HAP-1 (cell line): ENCODE measurements around the gene ARHGEF26.

ENCODE experiments used
- DNase-seq, 2 experiments: peaks; one replicate each; pipeline ENCODE4 v3.0.0-alpha.2; 2016 to 2020; ENCODE audit warnings: low spot score in 2 of 2
- H3K27me3 ChIP-seq: fragments of 250-450 bp; sonication (Bioruptor Pico); 2 replicates; pipeline ENCODE4 v1.5.1; 2020; ENCODE audit warnings: low read depth, mild to moderate bottlenecking, moderate library complexity
- H3K36me3 ChIP-seq: fragments of 250-450 bp; sonication (Bioruptor Pico); replicated peaks from 2 replicates; pipeline ENCODE4 v1.5.1; 2020; ENCODE audit warnings: mild to moderate bottlenecking
- H3K4me1 ChIP-seq: fragments of 250-450 bp; sonication (Bioruptor Pico); 2 replicates; pipeline ENCODE4 v1.5.1; 2020; ENCODE audit warnings: mild to moderate bottlenecking
- H3K4me3 ChIP-seq: fragments of 250-450 bp; sonication (Bioruptor Pico); 2 replicates; pipeline ENCODE4 v1.5.1; 2020; ENCODE audit warnings: mild to moderate bottlenecking, moderate library complexity
- H3K9me3 ChIP-seq: fragments of 250-450 bp; sonication (Bioruptor Pico); 2 replicates; pipeline ENCODE4 v1.5.1; 2020; ENCODE audit warnings: mild to moderate bottlenecking, moderate library complexity
- in situ Hi-C: fragments of 300-500 bp; cut with MboI; formaldehyde crosslinking; loops from 3 replicates; pipeline ENCODE4 v1.14.3; 2020; ENCODE audit warnings: low sequenced_read_pairs, inconsistent platforms, mixed read lengths

ARHGEF26 gene

GRCh38 chr3:154126651-154127050 lies 5.5 kb downstream of the ARHGEF26 start:
- Histone ChIP-seq H3K27me3 (no peaks in the 10 kb centered on the region), H3K4me3 (no peak overlapping the region), H3K4me1 (peaks cover 28% of the 10 kb centered on the region), H3K9me3 (no peaks in the 10 kb centered on the region), H3K36me3 (peaks cover 29% of the 10 kb centered on the region)
- in situ Hi-C loops: no loop called here
- peak in 1 of 2 experiments; percentile 39 for DNase-seq

GRCh38 chr3:154129625-154130024 lies 8.4 kb downstream of the ARHGEF26 start:
- H3K4me3 ChIP-seq: no peak overlapping the region
- no peaks in the 10 kb centered on the region for H3K27me3 ChIP-seq
- peaks cover 29% of the 10 kb centered on the region for H3K36me3 ChIP-seq
- H3K4me1 ChIP-seq: peaks cover 30% of the 10 kb centered on the region
- no peak for DNase-seq
- in situ Hi-C loops: no loop called here
- H3K9me3 ChIP-seq: no peaks in the 10 kb centered on the region

DNA sequence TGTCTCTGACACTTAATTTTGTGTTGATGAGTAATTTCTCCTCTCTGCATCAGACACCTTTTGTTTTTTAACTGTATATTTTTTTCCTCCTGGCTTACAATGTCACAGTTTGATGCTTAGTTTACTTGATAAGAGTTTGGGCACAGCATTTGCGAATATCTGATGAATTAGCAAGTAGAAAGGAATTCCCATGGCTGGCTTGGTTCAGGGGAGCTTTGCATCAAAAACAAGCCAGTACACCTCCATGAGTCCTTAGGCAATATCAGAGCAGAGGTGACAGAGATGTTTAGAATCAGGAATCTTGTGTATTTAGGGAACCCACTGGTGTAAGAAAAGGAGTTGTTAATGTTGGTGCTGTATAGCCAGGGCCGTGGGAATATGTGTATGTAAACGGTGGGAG lies 9.3 kb downstream of the ARHGEF26 start:
- Histone ChIP-seq H3K9me3 (no peaks in the 10 kb centered on the region), H3K4me3 (no peak overlapping the region), H3K27me3 (no peaks in the 10 kb centered on the region), H3K4me1 (peaks cover 22% of the 10 kb centered on the region), H3K36me3 (peaks cover 29% of the 10 kb centered on the region)
- in situ Hi-C loops: no loop called here
- no peak for DNase-seq

DNA sequence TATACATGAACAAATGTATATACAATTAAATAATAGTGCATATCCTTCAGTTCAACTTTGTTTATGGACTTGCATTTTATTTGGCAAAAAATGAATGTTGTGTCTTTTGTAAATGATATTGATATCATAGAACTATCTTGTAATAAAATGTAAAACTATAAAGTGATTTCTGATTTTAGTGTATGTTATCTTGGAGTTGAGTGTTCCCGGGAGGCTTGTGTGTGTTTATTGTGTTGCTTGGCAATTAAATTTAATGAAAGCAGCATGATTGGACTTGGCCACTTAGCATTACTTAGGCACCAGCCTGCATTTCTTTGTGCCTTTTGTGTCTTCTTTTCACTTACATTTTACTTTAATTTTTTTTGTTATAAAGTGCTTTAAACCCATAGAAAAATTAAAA lies 10.6 kb downstream of the ARHGEF26 start:
- H3K9me3 ChIP-seq: no peaks in the 10 kb centered on the region
- peaks cover 9% of the 10 kb centered on the region for H3K4me1 ChIP-seq
- in situ Hi-C loops: no loop called here
- peaks cover 28% of the 10 kb centered on the region for H3K36me3 ChIP-seq
- H3K4me3 ChIP-seq: no peak overlapping the region
- no peak for DNase-seq
- no peaks in the 10 kb centered on the region for H3K27me3 ChIP-seq

DNA sequence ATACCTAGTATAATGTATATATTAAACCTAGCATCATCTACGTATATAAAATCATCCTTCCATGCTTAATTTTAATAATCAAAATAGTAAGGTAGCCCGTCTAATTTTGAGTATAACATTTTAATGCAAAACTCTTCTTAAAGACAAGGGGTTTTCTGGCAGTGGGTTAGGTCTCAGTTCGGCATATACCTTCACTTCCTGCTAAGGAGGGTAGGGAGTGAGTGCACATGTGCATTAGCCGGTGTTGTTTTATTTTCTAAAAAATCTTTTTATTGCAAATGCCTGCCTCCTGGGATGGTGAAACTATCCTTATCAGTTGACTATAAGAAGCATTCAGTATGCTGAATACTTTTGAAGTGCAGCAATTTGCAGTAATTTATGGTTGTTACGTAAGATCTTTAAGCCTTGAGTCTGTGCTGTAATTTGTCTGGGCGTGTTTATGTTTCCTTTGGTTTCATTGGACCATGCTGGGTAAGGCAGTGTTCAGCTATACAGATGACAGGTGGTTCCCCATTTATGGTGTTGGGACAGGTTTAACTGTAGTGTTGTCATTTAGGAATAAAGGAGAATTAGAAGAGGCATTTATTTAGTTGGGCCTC lies 11.7 kb downstream of the ARHGEF26 start:
- Histone ChIP-seq H3K4me3 (no peak overlapping the region), H3K9me3 (no peaks in the 10 kb centered on the region), H3K27me3 (no peaks in the 10 kb centered on the region), H3K4me1 (peaks cover 8% of the 10 kb centered on the region), H3K36me3 (peaks cover 24% of the 10 kb centered on the region)
- in situ Hi-C loops: no loop called here
- DNase-seq: no peak

- H3K27me3 ChIP-seq: no peaks in the 10 kb centered on the region
These were observed 14.5 kb downstream of the ARHGEF26 start for GRCh38 chr3:154135511-154136173.

DNA sequence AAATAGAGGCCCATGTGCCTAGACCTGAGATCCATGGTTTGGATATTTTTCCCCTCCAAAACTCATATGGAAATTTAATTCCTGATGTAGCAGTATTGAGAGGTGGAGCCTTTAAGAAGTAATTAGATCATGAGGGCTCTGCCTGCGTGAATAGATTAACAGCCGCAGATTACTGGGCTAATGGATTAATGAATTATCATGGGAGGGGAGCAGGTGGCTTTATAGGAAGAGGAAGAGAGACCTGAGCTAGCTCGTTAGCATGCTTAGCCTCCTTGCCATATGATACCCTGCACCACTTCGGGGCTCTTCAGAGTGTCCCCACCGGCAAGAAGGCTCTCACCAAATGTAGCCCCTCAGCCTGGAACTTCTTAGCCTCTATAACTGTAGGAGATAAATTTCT lies 15.8 kb downstream of the ARHGEF26 start:
- H3K4me3 ChIP-seq: no peak overlapping the region
- peaks cover 3% of the 10 kb centered on the region; the same call in 1 of the 2 replicates for H3K4me1 ChIP-seq
- in situ Hi-C loops: no loop called here
- no peaks in the 10 kb centered on the region for H3K9me3 ChIP-seq
- H3K36me3 ChIP-seq: no peaks in the 10 kb centered on the region
- no peaks in the 10 kb centered on the region for H3K27me3 ChIP-seq
- no peak for DNase-seq

More at GRCh38 chr3:154135511-154136173, 14.5 kb downstream of the ARHGEF26 start:
- in situ Hi-C loops: no loop called here
- no peak for DNase-seq
- H3K9me3 ChIP-seq: no peaks in the 10 kb centered on the region
- no peak overlapping the region for H3K4me3 ChIP-seq
- peaks cover 6% of the 10 kb centered on the region; the same call in 1 of the 2 replicates for H3K36me3 ChIP-seq
- peaks cover 8% of the 10 kb centered on the region for H3K4me1 ChIP-seq

DNA sequence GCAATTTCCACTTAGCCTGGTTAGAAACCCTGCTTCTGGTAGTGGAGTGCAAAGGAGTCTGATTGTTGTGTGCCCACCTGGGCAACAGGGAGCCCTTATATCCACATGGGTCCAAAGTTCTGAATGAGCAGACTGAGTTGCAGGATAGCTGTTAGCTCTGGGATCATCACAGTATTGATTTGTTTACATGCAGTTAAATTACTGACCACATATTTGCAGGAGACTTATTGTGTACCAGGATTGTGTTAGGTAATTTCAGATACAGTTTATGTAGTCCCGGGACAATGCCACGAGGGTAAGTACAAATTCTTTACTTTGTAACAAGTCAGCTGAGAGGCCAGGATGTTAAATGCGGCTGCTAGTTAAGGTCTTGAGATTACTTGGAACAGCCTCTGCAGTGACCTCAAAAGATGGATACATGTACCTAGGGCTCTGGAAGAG lies 18.8 kb downstream of the ARHGEF26 start:
- in situ Hi-C loops: no loop called here
- Histone ChIP-seq H3K4me3 (no peak overlapping the region), H3K4me1 (peaks cover 7% of the 10 kb centered on the region), H3K27me3 (no peaks in the 10 kb centered on the region), H3K36me3 (no peaks in the 10 kb centered on the region), H3K9me3 (no peaks in the 10 kb centered on the region)
- no peak for DNase-seq

DNA sequence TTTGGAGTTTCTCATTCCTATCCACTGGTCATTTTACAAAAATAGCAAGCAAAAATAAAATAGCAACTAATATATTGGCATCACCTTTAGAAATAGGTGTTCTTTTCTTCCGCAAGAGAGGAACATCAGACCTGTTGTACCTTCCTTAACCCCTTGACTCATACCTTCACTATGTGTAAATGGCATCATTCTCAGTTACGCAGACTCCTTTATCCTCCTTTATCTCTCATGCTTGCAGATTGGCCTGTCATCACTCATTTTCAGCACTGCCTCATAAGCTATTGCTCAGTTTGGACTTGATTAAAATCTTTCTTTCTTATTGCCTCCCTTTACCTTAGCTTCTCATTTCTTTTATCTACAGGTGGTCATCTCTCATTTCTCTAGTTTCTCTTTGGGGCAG lies 21.4 kb downstream of the ARHGEF26 start:
- H3K36me3 ChIP-seq: no peaks in the 10 kb centered on the region
- no peak overlapping the region for H3K4me3 ChIP-seq
- no peaks in the 10 kb centered on the region for H3K9me3 ChIP-seq
- no peaks in the 10 kb centered on the region for H3K27me3 ChIP-seq
- in situ Hi-C loops: no loop called here
- peaks cover 10% of the 10 kb centered on the region for H3K4me1 ChIP-seq
- no peak for DNase-seq

- Histone ChIP-seq H3K27me3 (no peaks in the 10 kb centered on the region), H3K9me3 (no peaks in the 10 kb centered on the region), H3K4me3 (no peak overlapping the region), H3K36me3 (no peaks in the 10 kb centered on the region), H3K4me1 (peaks cover 17% of the 10 kb centered on the region)
- in situ Hi-C loops: no loop called here
- no peak for DNase-seq
These were observed 22.7 kb downstream of the ARHGEF26 start for GRCh38 chr3:154143873-154144272.

GRCh38 chr3:154144825-154145465 lies 23.8 kb downstream of the ARHGEF26 start:
- in situ Hi-C loops: no loop called here
- Histone ChIP-seq H3K4me1 (peaks cover 23% of the 10 kb centered on the region), H3K36me3 (no peaks in the 10 kb centered on the region), H3K9me3 (no peaks in the 10 kb centered on the region), H3K27me3 (no peaks in the 10 kb centered on the region), H3K4me3 (no peak overlapping the region)
- DNase-seq: no peak

DNA sequence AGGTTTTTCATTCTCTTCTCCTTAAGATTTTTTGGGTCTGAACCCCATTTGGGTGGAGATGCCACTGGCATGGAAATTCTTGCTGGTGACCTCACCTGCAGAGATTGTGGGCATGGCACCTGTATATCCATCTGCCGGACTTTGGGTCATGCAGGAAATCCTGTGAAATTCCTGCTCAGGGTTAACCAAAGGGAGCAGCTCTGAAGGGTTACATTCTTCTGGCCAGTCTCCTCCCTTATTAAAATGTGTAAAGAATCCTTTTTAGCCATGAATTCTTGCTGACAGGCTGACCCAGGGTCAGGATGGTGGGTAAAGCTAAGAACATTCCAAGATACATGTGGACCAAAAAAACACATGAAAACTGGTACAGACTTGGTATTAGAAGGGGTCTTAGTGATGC lies 27.4 kb downstream of the ARHGEF26 start:
- Histone ChIP-seq H3K36me3 (no peaks in the 10 kb centered on the region; the same call in 1 of the 2 replicates), H3K4me1 (peaks cover 23% of the 10 kb centered on the region), H3K4me3 (no peak overlapping the region), H3K27me3 (no peaks in the 10 kb centered on the region), H3K9me3 (no peaks in the 10 kb centered on the region)
- in situ Hi-C loops: no loop called here
- no peak for DNase-seq

DNA sequence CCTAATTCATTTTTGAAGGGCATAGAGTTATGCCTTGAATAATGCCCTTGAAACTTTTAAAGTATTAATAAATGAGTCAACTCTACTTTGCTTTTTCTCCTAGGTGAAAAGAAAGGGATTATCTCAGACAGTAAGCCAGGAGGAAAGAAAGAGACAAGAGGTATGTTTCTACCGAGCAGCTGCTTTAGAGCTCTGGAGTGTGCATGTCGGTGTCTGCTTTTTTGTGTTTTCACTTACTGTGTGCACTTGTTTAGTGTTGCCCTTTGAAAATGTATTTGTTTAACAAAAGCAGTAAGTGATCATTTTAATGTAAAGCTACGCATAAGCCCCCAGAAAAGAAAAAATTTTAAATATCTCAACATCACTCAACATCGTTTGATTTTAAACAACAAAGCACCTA lies 28.1 kb downstream of the ARHGEF26 start:
- Histone ChIP-seq H3K4me3 (no peak overlapping the region), H3K4me1 (peaks cover 23% of the 10 kb centered on the region), H3K36me3 (no peaks in the 10 kb centered on the region; the same call in 1 of the 2 replicates), H3K9me3 (no peaks in the 10 kb centered on the region), H3K27me3 (no peaks in the 10 kb centered on the region)
- peak; percentile 52 to 87 for DNase-seq
- in situ Hi-C loops: no loop called here

DNA sequence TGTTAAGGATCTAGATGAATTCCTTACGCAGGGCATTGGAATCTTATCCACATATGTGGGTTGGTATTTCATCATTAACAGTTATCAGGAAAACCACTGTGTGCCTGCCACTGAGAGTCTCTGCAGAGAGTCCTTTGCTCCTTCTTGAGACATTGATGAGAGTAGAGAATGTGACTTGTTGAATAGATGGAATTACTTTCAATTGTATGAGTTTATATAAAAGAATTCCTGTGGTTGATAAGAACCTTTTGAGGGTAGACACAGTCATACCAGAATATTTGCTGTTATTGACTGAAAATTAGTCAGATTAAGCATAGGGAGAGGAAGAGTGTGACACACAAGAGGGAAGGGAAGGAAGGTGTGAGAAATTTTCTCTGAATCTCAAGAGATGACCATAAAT lies 30.8 kb downstream of the ARHGEF26 start:
- Histone ChIP-seq H3K4me3 (no peak overlapping the region), H3K36me3 (no peaks in the 10 kb centered on the region; the same call in 1 of the 2 replicates), H3K27me3 (no peaks in the 10 kb centered on the region), H3K9me3 (no peaks in the 10 kb centered on the region), H3K4me1 (peaks cover 13% of the 10 kb centered on the region)
- DNase-seq: no peak
- in situ Hi-C loops: no loop called here
